ENCODE results near the gene TBL1X. TPM values are rescaled to one million over a fixed set of nuclear protein-coding genes. Genes with fewer than 3 reads are reported as not detected.

TBL1X gene
- total and polyA plus RNA-seq, 7 donors, result 6.5 to 25.8 (median 16.1) TPM

DNA sequence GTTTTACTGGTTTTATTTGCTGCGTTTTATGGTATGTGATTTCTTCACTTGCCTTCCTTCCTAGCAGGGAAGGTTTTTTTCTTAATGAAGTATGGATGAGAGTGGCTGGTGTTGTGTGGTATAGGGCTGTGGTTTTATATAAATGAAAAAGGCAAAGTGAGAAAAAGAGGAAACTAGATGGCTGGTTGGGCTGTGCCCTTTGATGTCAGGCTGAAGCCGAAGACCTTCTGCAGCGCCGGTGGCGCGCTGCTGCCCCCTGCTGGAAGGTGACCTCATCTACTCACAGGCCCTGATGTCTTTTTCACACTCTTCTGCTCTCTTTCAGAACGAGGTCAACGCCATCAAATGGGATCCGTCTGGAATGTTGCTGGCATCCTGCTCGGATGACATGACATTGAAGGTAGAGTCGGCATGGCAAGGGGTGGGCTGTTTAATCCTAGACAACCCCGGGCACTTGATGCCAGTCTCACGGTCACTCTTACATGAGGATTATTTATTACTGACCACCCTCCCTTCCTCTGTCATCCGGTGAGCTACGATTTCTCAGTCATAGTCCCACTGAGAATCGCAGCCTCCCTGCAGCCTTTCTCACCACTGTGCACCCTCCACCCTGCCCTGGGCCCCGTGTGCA lies 244.2 kb downstream of the TBL1X start:
- no peak overlapping the region for H3K4me3 ChIP-seq
- H3K4me1 ChIP-seq, result no peaks in the 10 kb centered on the region
- H3K27ac ChIP-seq, result no peak overlapping the region
- TF ChIP-seq EP300 (IDR thresholded peaks at IDR 0.05) (no peak), CTCF (IDR thresholded peaks at IDR 0.05) (peak; percentile 35 to 70 (median 56)), POLR2A (IDR thresholded peaks at IDR 0.05) (no peak), POLR2AphosphoS5 (IDR thresholded peaks at IDR 0.05) (no peak)
- no peaks in the 10 kb centered on the region for H3K9me3 ChIP-seq
- no peaks in the 10 kb centered on the region for H3K27me3 ChIP-seq
- peaks cover 0 to 36% (median 7%) of the 10 kb centered on the region in 4 donors for H3K36me3 ChIP-seq
- WGBS, 2 donors, result 26 to 33% methylated on average over 17 of the region's 17 CpGs
- DNase-seq, result peak; percentile 82
- intact Hi-C loops (cut with DNase I), result loop anchor here (5.0 to 10.0 kb wide), 2 partner anchors 364 to 962 kb away; no protein-coding TSS in a partner anchor

DNA sequence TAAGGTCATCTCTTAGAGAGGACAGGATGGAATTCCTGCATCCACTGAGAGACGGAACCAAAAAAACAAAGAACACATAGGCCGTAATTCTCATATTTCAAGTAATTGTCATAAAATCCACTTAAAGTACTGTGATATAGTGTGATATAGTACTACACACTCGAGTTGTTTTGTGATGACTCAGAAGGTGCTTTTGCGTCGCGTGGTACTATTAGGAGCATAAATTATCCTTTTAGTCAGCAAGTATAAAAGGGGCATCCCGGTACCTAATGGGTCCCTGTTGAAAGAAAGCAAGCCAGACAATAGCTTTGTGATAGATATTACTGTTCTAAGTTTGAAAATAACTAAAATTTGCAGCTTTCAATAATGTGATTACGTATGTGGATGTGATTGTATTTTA lies 245.5 kb downstream of the TBL1X start:
- 89% methylated on average over 8 of the region's 8 CpGs for WGBS, 2 donors
- intact Hi-C loops (cut with DNase I), result loop anchor here (5.0 kb wide), 1 partner anchor 893 kb away; no protein-coding TSS in a partner anchor
- peaks cover 0 to 41% (median 7%) of the 10 kb centered on the region in 4 donors for H3K36me3 ChIP-seq

GRCh38 chrX:9717376-9717775 lies 252.5 kb downstream of the TBL1X start:
- Histone ChIP-seq H3K36me3 (peaks cover 0 to 43% (median 4%) of the 10 kb centered on the region in 4 donors), H3K4me3 (no peak overlapping the region), H3K27me3 (no peaks in the 10 kb centered on the region), H3K9me3 (no peaks in the 10 kb centered on the region), H3K27ac (no peak overlapping the region), H3K4me1 (no peaks in the 10 kb centered on the region)
- TF ChIP-seq POLR2A (IDR thresholded peaks at IDR 0.05) (no peak), CTCF (IDR thresholded peaks at IDR 0.05) (no peak), POLR2AphosphoS5 (IDR thresholded peaks at IDR 0.05) (no peak)
- intact Hi-C loops (cut with DNase I), result no loop called here
- 98% methylated on average over 21 of the region's 21 CpGs for WGBS, 2 donors
- DNase-seq, result no peak

More for the DNA sequence above, 245.5 kb downstream of the TBL1X start:
- Histone ChIP-seq H3K4me3 (no peak overlapping the region), H3K27ac (no peak overlapping the region), H3K9me3 (no peaks in the 10 kb centered on the region), H3K27me3 (no peaks in the 10 kb centered on the region), H3K4me1 (no peaks in the 10 kb centered on the region)
- TF ChIP-seq CTCF (IDR thresholded peaks at IDR 0.05), result no peak
- no peak for TF ChIP-seq POLR2AphosphoS5 (IDR thresholded peaks at IDR 0.05)
- TF ChIP-seq EP300 (IDR thresholded peaks at IDR 0.05), result no peak
- TF ChIP-seq POLR2A (IDR thresholded peaks at IDR 0.05), result no peak
- DNase-seq, result no peak

GRCh38 chrX:9724711-9725110 lies 259.9 kb downstream of the TBL1X start:
- TF ChIP-seq POLR2AphosphoS5 (IDR thresholded peaks at IDR 0.05) (no peak), POLR2A (IDR thresholded peaks at IDR 0.05) (no peak), EP300 (IDR thresholded peaks at IDR 0.05) (no peak), CTCF (IDR thresholded peaks at IDR 0.05) (no peak)
- Histone ChIP-seq H3K4me1 (no peaks in the 10 kb centered on the region), H3K27ac (no peak overlapping the region), H3K36me3 (no peaks in the 10 kb centered on the region), H3K27me3 (no peaks in the 10 kb centered on the region), H3K4me3 (no peak overlapping the region), H3K9me3 (peaks cover 0 to 6% (median 2%) of the 10 kb centered on the region in 4 donors)
- 88 to 90% methylated on average over 2 of the region's 2 CpGs for WGBS, 2 donors
- intact Hi-C loops (cut with DNase I), result no loop called here
- no peak for DNase-seq
